ENCODE data around the gene ANAPC2. TPM values are rescaled to one million over a fixed set of nuclear protein-coding genes. Genes with fewer than 3 reads are reported as not detected.

Gene ANAPC2
- total RNA-seq, 1 experiment from 2014 or later: 80.9 TPM

GRCh38 chr9:137157618-137158415 lies 30.5 kb downstream of the ANAPC2 start:
- Mint-ChIP-seq H3K4me1 (no peaks in the 10 kb centered on the region), H3K9me3 (no peaks in the 10 kb centered on the region), H3K36me3 (no peaks in the 10 kb centered on the region), H3K27me3 (ENCODE audit: low read depth) (peaks cover 74% of the 10 kb centered on the region), H3K4me3 (no peak overlapping the region), H3K27ac (no peak overlapping the region)
- TF ChIP-seq FOXP1 (CRISPR knock-in tag; IDR thresholded peaks at IDR 0.05; ENCODE audit: borderline replicate concordance) (no peak), SOX15 (CRISPR knock-in tag; IDR thresholded peaks at IDR 0.05) (no peak), ZNF425 (CRISPR knock-in tag; conservative IDR thresholded peaks at IDR 0.05) (no peak)
- TF ChIP-seq, protein P1, sequence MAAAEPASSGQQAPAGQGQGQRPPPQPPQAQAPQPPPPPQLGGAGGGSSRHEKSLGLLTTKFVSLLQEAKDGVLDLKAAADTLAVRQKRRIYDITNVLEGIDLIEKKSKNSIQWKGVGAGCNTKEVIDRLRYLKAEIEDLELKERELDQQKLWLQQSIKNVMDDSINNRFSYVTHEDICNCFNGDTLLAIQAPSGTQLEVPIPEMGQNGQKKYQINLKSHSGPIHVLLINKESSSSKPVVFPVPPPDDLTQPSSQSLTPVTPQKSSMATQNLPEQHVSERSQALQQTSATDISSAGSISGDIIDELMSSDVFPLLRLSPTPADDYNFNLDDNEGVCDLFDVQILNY (CRISPR knock-in tag; IDR thresholded peaks at IDR 0.05): no peak
- no peak for DNase-seq (ENCODE audit: low spot score)
- ChIA-PET POLR2A (interaction anchor here (1.0 kb wide), 1 partner anchor 28 kb away, joined by 7 read pairs; no protein-coding TSS in a partner anchor), CTCF (interaction anchor here (0.8 to 1.8 kb wide), 10 partner anchors 18 to 180 kb away, joined by 3 to 15 read pairs (median 6); partner anchors contain the start of gene NPDC1)
- ATAC-seq: no peak

GRCh38 chr9:137156567-137157375 lies 31.6 kb downstream of the ANAPC2 start:
- POLR2A ChIA-PET: interaction anchor here (1.0 kb wide), 1 partner anchor 27 kb away, joined by 7 read pairs; no protein-coding TSS in a partner anchor
- no peaks in the 10 kb centered on the region for H3K9me3 Mint-ChIP-seq
- ATAC-seq (peak; percentile 72), DNase-seq (ENCODE audit: low spot score) (peak; percentile 75)
- H3K4me3 Mint-ChIP-seq: peak overlapping the region; percentile 64
- H3K27ac Mint-ChIP-seq: no peak overlapping the region
- TF ChIP-seq MAX (CRISPR knock-in tag; IDR thresholded peaks at IDR 0.05) (0 out of 2 replicates have a peak, but pooled peaks have one; percentile 18), ZNF138 (CRISPR knock-in tag; conservative IDR thresholded peaks at IDR 0.05) (no peak), GTF2I (CRISPR knock-in tag; conservative IDR thresholded peaks at IDR 0.05) (no peak), IRF1 (CRISPR knock-in tag; IDR thresholded peaks at IDR 0.05) (no peak), ZNF232 (CRISPR knock-in tag; IDR thresholded peaks at IDR 0.05) (no peak), SP1 (CRISPR knock-in tag; conservative IDR thresholded peaks at IDR 0.05) (peak; percentile 49; the same call in 1 of the 2 replicates), ZNF263 (CRISPR knock-in tag; IDR thresholded peaks at IDR 0.05; ENCODE audit: low read depth) (peak; percentile 63; the same call in 1 of the 2 replicates), ZNF396 (CRISPR knock-in tag; IDR thresholded peaks at IDR 0.05; ENCODE audit: borderline replicate concordance) (no peak), ZNF219 (CRISPR knock-in tag; IDR thresholded peaks at IDR 0.05; ENCODE audit: borderline replicate concordance) (no peak)
- TF ChIP-seq, protein P2, sequence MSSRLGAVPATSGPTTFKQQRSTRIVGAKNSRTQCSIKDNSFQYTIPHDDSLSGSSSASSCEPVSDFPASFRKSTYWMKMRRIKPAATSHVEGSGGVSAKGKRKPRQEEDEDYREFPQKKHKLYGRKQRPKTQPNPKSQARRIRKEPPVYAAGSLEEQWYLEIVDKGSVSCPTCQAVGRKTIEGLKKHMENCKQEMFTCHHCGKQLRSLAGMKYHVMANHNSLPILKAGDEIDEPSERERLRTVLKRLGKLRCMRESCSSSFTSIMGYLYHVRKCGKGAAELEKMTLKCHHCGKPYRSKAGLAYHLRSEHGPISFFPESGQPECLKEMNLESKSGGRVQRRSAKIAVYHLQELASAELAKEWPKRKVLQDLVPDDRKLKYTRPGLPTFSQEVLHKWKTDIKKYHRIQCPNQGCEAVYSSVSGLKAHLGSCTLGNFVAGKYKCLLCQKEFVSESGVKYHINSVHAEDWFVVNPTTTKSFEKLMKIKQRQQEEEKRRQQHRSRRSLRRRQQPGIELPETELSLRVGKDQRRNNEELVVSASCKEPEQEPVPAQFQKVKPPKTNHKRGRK (CRISPR knock-in tag; IDR thresholded peaks at IDR 0.05; ENCODE audit: borderline replicate concordance): no peak
- no peaks in the 10 kb centered on the region for H3K36me3 Mint-ChIP-seq
- CTCF ChIA-PET: interaction anchor here (0.6 to 2.2 kb wide), 15 partner anchors 13 to 274 kb away, joined by 3 to 16 read pairs (median 6); partner anchors contain the start of genes LRRC26, NPDC1 and RNF224
- H3K4me1 Mint-ChIP-seq: no peaks in the 10 kb centered on the region
- H3K27me3 Mint-ChIP-seq (ENCODE audit: low read depth): peaks cover 66% of the 10 kb centered on the region

All from WTC11 (cell line).